Activated CD8-positive, alpha-beta T cell treated with anti-CD3 and anti-CD28 coated beads for 36 hours (primary cell): ENCODE data around the gene SYT13. TPM values are rescaled to one million over a fixed set of nuclear protein-coding genes. Genes with fewer than 3 reads are reported as not detected.
"Not testable (repeated sequence)": the region's sequence is repeated elsewhere in the genome, so short reads cannot be mapped to it uniquely, and the experiment has no call there.

Experiments used
- ATAC-seq: fragments of 200-7000 bp; cut with Tn5 transposase; one replicate; pipeline ENCODE4 v1.10.0; 2021; ENCODE audit warnings: mild to moderate bottlenecking, moderate library complexity
- CTCF ChIA-PET: fragments of 350-600 bp; sonication (Branson Sonifier 250); formaldehyde crosslinking; loops from one replicate; lab custom pipeline; 2021; ENCODE audit warnings: antibody characterized with exemption; lab: Charles Lee
- POLR2A ChIA-PET: fragments of 350-600 bp; sonication (Branson Sonifier 250); formaldehyde crosslinking; loops from one replicate; lab custom pipeline; 2021; ENCODE audit warnings: antibody characterized with exemption; lab: Charles Lee
- DNase-seq: peaks from one replicate; pipeline ENCODE4 v3.0.0-alpha.2; 2020
- H3K27ac Mint-ChIP-seq: one replicate; pipeline ENCODE4 v1.8.0; 2021; ENCODE audit warnings: mild to moderate bottlenecking, mixed read lengths
- H3K27me3 Mint-ChIP-seq: one replicate; pipeline ENCODE4 v1.8.0; 2021; ENCODE audit warnings: mixed read lengths
- H3K36me3 Mint-ChIP-seq: one replicate; pipeline ENCODE4 v1.8.0; 2021; ENCODE audit warnings: low read depth, mixed read lengths
- H3K4me1 Mint-ChIP-seq: one replicate; pipeline ENCODE4 v1.8.0; 2021; ENCODE audit warnings: low read depth, mixed read lengths
- H3K4me3 Mint-ChIP-seq: one replicate; pipeline ENCODE4 v1.8.0; 2021; ENCODE audit warnings: mild to moderate bottlenecking, moderate library complexity, mixed read lengths
- H3K9me3 Mint-ChIP-seq: one replicate; pipeline ENCODE4 v1.8.0; 2021; ENCODE audit warnings: mixed read lengths
- intact Hi-C: fragments of 100-400 bp; cut with micrococcal nuclease; formaldehyde crosslinking; loops from one replicate; pipeline ENCODE4 v1.10.0; 2022
- total RNA-seq, 2 experiments: library from RNA; stranded (reverse); gene quantifications; one replicate each; pipeline ENCODE4 v1.2.3, GENCODE V29; 2021
- TF ChIP-seq, protein P1 (sequence below): fragments of 200-600 bp; IDR thresholded peaks from one replicate; pipeline ENCODE4 v1.8.0; 2022; ENCODE audit warnings: antibody characterized with exemption, mild to moderate bottlenecking

SYT13 gene
- total RNA-seq, 2 experiments from 2014 or later: not detected

DNA sequence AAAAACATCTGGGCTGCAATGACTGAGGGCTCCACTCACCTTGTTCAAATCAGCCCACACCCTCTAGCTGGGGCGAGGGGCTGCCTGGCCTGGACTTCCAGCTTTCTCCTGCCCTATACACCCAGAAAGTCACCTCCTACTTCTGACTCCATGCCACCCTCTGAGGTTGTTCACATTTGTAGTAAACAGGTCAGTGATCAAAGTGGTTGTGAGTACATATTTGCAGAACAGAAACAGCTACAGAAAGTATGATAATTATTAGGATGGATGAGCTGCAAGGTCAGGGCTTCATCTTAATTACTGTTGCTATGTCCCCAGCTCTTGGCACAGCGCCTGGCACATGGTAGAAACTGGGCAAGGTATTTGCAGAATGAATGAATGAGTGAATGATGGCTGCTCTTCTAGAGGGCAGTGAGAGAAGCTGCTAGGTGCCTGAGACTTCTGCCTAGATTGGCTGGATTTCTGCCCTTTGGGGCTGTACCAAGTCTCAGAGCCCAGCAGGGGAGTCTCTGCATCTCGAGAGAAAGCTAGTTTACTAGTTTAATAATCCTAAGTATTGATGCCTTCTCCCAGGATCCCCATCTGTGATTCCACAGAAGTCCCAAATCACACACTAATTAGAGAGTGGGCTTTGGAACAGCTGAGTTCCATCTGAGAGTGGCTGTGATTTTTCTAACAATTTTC, 36.0 kb downstream of the SYT13 start:
- intact Hi-C loops: no loop called here
- Mint-ChIP-seq H3K4me3 (no peak overlapping the region), H3K36me3 (no peaks in the 10 kb centered on the region), H3K27me3 (peaks cover 9% of the 10 kb centered on the region), H3K27ac (no peak overlapping the region), H3K4me1 (no peaks in the 10 kb centered on the region), H3K9me3 (no peaks in the 10 kb centered on the region)
- CTCF ChIA-PET: interaction anchor here (0.9 to 1.3 kb wide), 2 partner anchors 14 to 140 kb away, joined by 3 to 4 read pairs; no protein-coding TSS in a partner anchor
- TF ChIP-seq, protein P1, sequence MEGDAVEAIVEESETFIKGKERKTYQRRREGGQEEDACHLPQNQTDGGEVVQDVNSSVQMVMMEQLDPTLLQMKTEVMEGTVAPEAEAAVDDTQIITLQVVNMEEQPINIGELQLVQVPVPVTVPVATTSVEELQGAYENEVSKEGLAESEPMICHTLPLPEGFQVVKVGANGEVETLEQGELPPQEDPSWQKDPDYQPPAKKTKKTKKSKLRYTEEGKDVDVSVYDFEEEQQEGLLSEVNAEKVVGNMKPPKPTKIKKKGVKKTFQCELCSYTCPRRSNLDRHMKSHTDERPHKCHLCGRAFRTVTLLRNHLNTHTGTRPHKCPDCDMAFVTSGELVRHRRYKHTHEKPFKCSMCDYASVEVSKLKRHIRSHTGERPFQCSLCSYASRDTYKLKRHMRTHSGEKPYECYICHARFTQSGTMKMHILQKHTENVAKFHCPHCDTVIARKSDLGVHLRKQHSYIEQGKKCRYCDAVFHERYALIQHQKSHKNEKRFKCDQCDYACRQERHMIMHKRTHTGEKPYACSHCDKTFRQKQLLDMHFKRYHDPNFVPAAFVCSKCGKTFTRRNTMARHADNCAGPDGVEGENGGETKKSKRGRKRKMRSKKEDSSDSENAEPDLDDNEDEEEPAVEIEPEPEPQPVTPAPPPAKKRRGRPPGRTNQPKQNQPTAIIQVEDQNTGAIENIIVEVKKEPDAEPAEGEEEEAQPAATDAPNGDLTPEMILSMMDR: no peak
- POLR2A ChIA-PET: no interaction called here
- DNase-seq: no peak
- no peak for ATAC-seq

DNA sequence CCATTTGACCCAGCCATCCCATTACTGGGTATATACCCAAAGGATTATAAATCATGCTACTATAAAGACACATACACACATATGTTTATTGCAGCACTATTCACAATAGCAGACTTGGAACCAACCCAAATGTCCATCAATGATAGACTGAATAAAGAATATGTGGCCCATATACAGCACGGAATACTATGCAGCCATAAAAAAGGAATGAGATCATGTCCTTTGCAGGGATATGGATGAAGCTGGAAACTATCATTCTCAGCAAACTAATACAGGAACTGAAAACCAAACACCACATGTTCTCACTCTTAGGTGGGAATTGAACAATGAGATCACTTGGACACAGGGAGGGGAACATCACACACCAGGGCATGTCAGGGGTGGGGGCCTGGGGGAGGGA, 36.8 kb downstream of the SYT13 start:
- DNase-seq, H3K36me3 Mint-ChIP-seq, H3K27ac Mint-ChIP-seq, H3K27me3 Mint-ChIP-seq, ATAC-seq, intact Hi-C loops, H3K4me3 Mint-ChIP-seq, POLR2A ChIA-PET, H3K4me1 Mint-ChIP-seq, H3K9me3 Mint-ChIP-seq: not testable (repeated sequence)
- CTCF ChIA-PET: interaction anchor here (0.9 to 1.3 kb wide), 2 partner anchors 13 to 139 kb away, joined by 3 to 4 read pairs; no protein-coding TSS in a partner anchor

DNA sequence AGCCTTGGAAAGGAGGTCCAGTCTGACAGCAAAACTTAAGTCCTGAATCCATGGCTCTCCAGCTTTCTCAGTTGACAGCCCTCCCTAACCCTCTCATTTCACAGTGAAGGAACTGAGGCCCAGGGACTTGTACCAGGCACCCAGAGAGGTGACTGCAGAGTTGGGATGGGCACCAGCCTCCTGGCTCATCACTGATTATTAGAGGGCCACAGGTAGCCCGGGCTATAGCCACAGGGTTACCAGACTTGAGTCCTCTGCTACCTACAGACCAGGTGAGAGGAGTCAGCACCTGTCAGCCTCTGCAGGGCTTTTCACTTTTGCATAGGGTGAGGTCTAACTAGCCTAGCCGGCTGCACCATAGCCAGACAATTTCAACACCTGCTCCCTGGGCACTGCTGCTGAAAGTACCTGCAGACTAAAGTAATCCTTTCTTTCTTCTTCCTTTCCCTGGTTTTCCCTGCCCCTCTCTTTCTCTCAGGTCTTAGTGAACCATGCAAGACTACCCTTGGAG, 37.6 kb downstream of the SYT13 start:
- TF ChIP-seq, protein P1: no peak
- no peak overlapping the region for H3K4me3 Mint-ChIP-seq
- H3K9me3 Mint-ChIP-seq: no peaks in the 10 kb centered on the region
- no peaks in the 10 kb centered on the region for H3K36me3 Mint-ChIP-seq
- intact Hi-C loops: no loop called here
- no peak overlapping the region for H3K27ac Mint-ChIP-seq
- DNase-seq: no peak
- H3K4me1 Mint-ChIP-seq: no peaks in the 10 kb centered on the region
- no peak for ATAC-seq
- POLR2A ChIA-PET: no interaction called here
- H3K27me3 Mint-ChIP-seq: peaks cover 9% of the 10 kb centered on the region
- CTCF ChIA-PET: interaction anchor here (1.1 kb wide), 1 partner anchor 45 kb away, joined by 3 read pairs; no protein-coding TSS in a partner anchor

DNA sequence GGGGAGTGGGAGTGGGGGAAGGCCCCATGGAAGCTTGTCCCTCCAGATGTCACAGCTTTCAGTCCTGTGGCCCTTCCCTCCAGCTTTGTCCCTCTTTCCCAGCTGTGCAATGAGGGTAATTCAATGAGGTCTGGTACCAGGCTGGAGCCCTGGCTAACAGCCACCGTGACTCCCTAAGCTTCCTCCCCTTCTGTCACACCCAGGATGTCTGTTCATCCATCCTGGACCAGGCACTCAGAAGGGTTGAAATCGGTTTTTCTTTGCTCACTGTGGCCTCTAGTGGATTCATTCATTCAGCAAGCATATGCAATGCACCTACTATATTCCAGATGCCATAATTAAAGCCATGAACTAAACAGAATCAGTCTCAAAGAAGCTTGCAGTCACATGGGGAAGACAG, 38.7 kb downstream of the SYT13 start:
- H3K9me3 Mint-ChIP-seq: no peaks in the 10 kb centered on the region
- CTCF ChIA-PET: interaction anchor here (1.0 kb wide), 1 partner anchor 10 kb away, joined by 3 read pairs; no protein-coding TSS in a partner anchor
- no peaks in the 10 kb centered on the region for H3K4me1 Mint-ChIP-seq
- peaks cover 10% of the 10 kb centered on the region for H3K27me3 Mint-ChIP-seq
- TF ChIP-seq, protein P1: no peak
- H3K36me3 Mint-ChIP-seq: no peaks in the 10 kb centered on the region
- POLR2A ChIA-PET: no interaction called here
- ATAC-seq (no peak), DNase-seq (no peak)
- intact Hi-C loops: no loop called here
- no peak overlapping the region for H3K4me3 Mint-ChIP-seq
- H3K27ac Mint-ChIP-seq: no peak overlapping the region

DNA sequence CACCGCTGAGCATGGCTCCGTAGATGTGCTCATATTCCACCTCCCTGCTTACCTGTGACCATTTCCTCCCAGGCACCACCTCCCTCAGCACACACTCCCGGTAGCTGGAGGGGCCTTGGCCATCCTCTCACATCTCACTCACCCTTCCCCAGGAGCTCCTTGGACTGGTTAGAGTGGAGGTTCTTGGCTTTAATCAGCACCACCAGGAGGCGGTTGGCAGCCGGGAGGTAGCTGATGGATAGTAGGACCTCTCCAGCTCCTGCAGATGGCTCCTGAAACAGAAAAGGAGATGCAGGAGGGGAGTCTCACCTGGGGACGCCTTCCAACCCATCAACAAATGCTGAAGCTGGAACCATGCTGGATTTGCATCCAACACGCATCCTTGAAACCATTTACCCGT, 39.9 kb downstream of the SYT13 start:
- intact Hi-C loops: no loop called here
- DNase-seq (no peak), ATAC-seq (no peak)
- Mint-ChIP-seq H3K27me3 (peaks cover 6% of the 10 kb centered on the region), H3K4me3 (no peak overlapping the region), H3K36me3 (no peaks in the 10 kb centered on the region), H3K9me3 (no peaks in the 10 kb centered on the region), H3K27ac (no peak overlapping the region), H3K4me1 (no peaks in the 10 kb centered on the region)
- CTCF ChIA-PET: interaction anchor here (1.2 to 1.3 kb wide), 2 partner anchors 11 to 12 kb away, joined by 3 to 5 read pairs; no protein-coding TSS in a partner anchor
- TF ChIP-seq, protein P1: no peak
- POLR2A ChIA-PET: no interaction called here
